Activated CD4-positive, alpha-beta T cell treated with anti-CD3 and anti-CD28 coated beads for 4 hours (primary cell): ENCODE measurements around the gene KRT5.

Experiments used
- DNase-seq, 2 donors: peaks; one replicate each; pipeline ENCODE4 v3.0.0-alpha.2; 2020

Gene KRT5

GRCh38 chr12:52519826-52520662, at the start of gene KRT5:
KRT5 (minus strand) TSS chr12:52520394; CDS start chr12:52520296, 98 bp downstream.
- DNase-seq = no peak

- no peak for DNase-seq
Observed at GRCh38 chr12:52568111-52568510, 47.9 kb upstream of the KRT5 start.

- DNase-seq = no peak
Observed at GRCh38 chr12:52566847-52567291, 46.7 kb upstream of the KRT5 start.

- no peak for DNase-seq
Observed at GRCh38 chr12:52564582-52564981, 44.4 kb upstream of the KRT5 start.

GRCh38 chr12:52561880-52562449, 41.8 kb upstream of the KRT5 start:
- DNase-seq = no peak

- DNase-seq = no peak
Observed at GRCh38 chr12:52559979-52560378, 39.8 kb upstream of the KRT5 start.

- no peak for DNase-seq
Observed at GRCh38 chr12:52558781-52559445, 38.7 kb upstream of the KRT5 start.

- no peak for DNase-seq
Observed at GRCh38 chr12:52557476-52557875, 37.3 kb upstream of the KRT5 start.

- no peak for DNase-seq
Observed at GRCh38 chr12:52555577-52555976, 35.4 kb upstream of the KRT5 start.

- no peak for DNase-seq
Observed at GRCh38 chr12:52552681-52553195, 32.5 kb upstream of the KRT5 start, which contains the start of gene KRT71. KRT71 (minus strand) TSS chr12:52553145; CDS start chr12:52553077, 68 bp downstream.

GRCh38 chr12:52552055-52552454, 31.9 kb upstream of the KRT5 start:
- no peak for DNase-seq

GRCh38 chr12:52551216-52551865, 31.1 kb upstream of the KRT5 start:
- DNase-seq = no peak

- no peak for DNase-seq
Observed at GRCh38 chr12:52546126-52546525, 25.9 kb upstream of the KRT5 start.

- no peak for DNase-seq
Observed at GRCh38 chr12:52543985-52544883, 24.0 kb upstream of the KRT5 start.

GRCh38 chr12:52542785-52543318, 22.7 kb upstream of the KRT5 start:
- DNase-seq = no peak

- DNase-seq = no peak
Observed at GRCh38 chr12:52542157-52542556, 22.0 kb upstream of the KRT5 start.

- no peak for DNase-seq
Observed at GRCh38 chr12:52541709-52542108, 21.5 kb upstream of the KRT5 start.

GRCh38 chr12:52540531-52540930, 20.3 kb upstream of the KRT5 start:
- DNase-seq = no peak

GRCh38 chr12:52539821-52540173, 19.6 kb upstream of the KRT5 start:
- no peak for DNase-seq

- no peak for DNase-seq
Observed at GRCh38 chr12:52539083-52539820, 19.1 kb upstream of the KRT5 start.

GRCh38 chr12:52537101-52537500, 16.9 kb upstream of the KRT5 start:
- no peak for DNase-seq
